Retinal pigment epithelial cell (primary cell): Measurements from ENCODE around the gene SGMS1.

Source experiments
- DNase-seq: peaks from one replicate; pipeline ENCODE4 v3.0.0-alpha.2; 2010; ENCODE audit warnings: low read depth
- H3K4me3 ChIP-seq: 2 replicates; pipeline ENCODE4 v1.5.1; 2011; ENCODE audit warnings: mild to moderate bottlenecking, low read length, control low read depth, moderate library complexity
- CTCF ChIP-seq: conservative IDR thresholded peaks from 2 replicates; pipeline ENCODE4 v1.5.1; 2011; ENCODE audit warnings: low read depth, low read length, control low read depth, inconsistent platforms

Gene SGMS1

GRCh38 chr10:50585921-50586739 is 37.6 kb downstream of the SGMS1 start:
- TF ChIP-seq CTCF, result no peak
- DNase-seq, result no peak
- no peak overlapping the region for H3K4me3 ChIP-seq

GRCh38 chr10:50582766-50583762 is 40.7 kb downstream of the SGMS1 start:
- no peak overlapping the region for H3K4me3 ChIP-seq
- DNase-seq, result no peak
- TF ChIP-seq CTCF, result no peak

- no peak for DNase-seq
- no peak for TF ChIP-seq CTCF
- H3K4me3 ChIP-seq, result no peak overlapping the region
These were observed 41.7 kb downstream of the SGMS1 start for GRCh38 chr10:50582046-50582445.

GRCh38 chr10:50580262-50580891 is 43.4 kb downstream of the SGMS1 start:
- no peak for DNase-seq
- H3K4me3 ChIP-seq, result no peak overlapping the region
- TF ChIP-seq CTCF, result no peak

- H3K4me3 ChIP-seq, result no peak overlapping the region
- DNase-seq, result no peak
- TF ChIP-seq CTCF, result no peak
These were observed 44.1 kb downstream of the SGMS1 start for GRCh38 chr10:50579491-50580261.

- TF ChIP-seq CTCF, result no peak
- H3K4me3 ChIP-seq, result no peak overlapping the region
- no peak for DNase-seq
These were observed 44.8 kb downstream of the SGMS1 start for GRCh38 chr10:50578949-50579348.
